ENCODE results near the gene HIGD1A.

DNA sequence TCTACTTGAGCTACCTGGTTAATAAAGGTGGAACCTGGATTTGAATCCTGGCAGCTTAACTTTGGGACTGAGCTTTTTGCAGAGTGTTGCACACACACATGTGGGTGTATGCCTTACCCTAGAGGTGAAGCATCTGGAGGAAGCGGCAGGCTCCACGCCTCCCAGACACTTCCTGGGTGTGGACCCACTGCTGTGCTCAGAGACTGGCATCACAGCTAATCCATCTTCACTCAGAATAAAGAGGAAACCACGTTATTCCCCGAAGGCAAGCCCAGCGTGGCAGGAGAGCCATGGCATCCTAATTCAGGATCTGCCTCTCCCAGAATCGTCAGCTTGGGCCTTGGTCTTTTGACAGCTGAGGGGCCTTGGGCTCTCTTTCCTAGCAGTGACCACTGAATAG is 56.7 kb downstream of the HIGD1A start:
- TF ChIP-seq, protein P1, sequence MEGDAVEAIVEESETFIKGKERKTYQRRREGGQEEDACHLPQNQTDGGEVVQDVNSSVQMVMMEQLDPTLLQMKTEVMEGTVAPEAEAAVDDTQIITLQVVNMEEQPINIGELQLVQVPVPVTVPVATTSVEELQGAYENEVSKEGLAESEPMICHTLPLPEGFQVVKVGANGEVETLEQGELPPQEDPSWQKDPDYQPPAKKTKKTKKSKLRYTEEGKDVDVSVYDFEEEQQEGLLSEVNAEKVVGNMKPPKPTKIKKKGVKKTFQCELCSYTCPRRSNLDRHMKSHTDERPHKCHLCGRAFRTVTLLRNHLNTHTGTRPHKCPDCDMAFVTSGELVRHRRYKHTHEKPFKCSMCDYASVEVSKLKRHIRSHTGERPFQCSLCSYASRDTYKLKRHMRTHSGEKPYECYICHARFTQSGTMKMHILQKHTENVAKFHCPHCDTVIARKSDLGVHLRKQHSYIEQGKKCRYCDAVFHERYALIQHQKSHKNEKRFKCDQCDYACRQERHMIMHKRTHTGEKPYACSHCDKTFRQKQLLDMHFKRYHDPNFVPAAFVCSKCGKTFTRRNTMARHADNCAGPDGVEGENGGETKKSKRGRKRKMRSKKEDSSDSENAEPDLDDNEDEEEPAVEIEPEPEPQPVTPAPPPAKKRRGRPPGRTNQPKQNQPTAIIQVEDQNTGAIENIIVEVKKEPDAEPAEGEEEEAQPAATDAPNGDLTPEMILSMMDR (IDR thresholded peaks at IDR 0.05; ENCODE audit: control extremely low read depth in 1 of 3, insufficient read depth in 1 of 3, low read depth in 1 of 3, low read length in 3 of 3), result no peak
- TF ChIP-seq FOSL1 (IDR thresholded peaks at IDR 0.05; ENCODE audit: insufficient read depth, low read depth, low read length), result no peak

All from H1 (cell line).